ENCODE results near the gene CDCA7L. TPM values are rescaled to one million over a fixed set of nuclear protein-coding genes. Genes with fewer than 3 reads are reported as not detected.
"Not testable (repeated sequence)": the region's sequence is repeated elsewhere in the genome, so short reads cannot be mapped to it uniquely, and the experiment has no call there.

The CDCA7L gene
- total RNA-seq, 4 donors from 2014 or later = 23.7 to 56.2 (median 26.0) TPM

DNA sequence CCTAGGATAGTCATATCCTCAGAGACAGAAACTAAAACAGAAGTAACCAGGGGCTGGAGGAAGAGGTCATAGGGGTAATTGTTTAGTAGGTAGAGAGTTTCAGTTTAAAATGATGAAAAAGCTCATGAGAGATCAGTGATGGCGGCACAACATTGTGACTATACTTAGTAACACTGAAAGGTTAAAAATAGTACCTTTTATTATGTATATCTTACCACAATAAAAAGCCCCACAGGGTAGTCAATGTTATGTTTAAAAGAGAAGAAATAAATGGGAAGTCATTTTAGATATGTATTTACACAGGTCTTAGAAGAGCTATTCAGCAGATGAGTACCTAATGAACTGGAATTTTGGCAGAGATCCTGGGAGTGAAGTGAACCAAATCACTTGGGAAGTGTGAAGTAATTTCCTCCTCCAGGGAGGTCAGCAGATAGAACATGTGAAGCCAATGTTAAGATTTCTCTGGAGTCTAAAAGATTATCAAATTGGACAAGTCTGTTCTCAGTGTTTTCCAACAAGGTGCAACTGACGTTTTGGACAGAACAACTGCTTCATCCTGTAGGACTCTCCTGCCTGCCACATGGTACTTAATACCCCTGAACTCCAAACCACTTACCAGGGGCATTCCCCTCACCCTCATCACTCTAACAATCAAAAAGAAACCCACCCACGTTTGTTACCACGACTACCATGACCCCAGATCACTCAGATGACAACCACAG is 6.4 kb downstream of the CDCA7L start:
- TF ChIP-seq, protein P1, sequence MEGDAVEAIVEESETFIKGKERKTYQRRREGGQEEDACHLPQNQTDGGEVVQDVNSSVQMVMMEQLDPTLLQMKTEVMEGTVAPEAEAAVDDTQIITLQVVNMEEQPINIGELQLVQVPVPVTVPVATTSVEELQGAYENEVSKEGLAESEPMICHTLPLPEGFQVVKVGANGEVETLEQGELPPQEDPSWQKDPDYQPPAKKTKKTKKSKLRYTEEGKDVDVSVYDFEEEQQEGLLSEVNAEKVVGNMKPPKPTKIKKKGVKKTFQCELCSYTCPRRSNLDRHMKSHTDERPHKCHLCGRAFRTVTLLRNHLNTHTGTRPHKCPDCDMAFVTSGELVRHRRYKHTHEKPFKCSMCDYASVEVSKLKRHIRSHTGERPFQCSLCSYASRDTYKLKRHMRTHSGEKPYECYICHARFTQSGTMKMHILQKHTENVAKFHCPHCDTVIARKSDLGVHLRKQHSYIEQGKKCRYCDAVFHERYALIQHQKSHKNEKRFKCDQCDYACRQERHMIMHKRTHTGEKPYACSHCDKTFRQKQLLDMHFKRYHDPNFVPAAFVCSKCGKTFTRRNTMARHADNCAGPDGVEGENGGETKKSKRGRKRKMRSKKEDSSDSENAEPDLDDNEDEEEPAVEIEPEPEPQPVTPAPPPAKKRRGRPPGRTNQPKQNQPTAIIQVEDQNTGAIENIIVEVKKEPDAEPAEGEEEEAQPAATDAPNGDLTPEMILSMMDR (IDR thresholded peaks at IDR 0.05) = no peak
- no peak for TF ChIP-seq POLR2A (IDR thresholded peaks at IDR 0.05)
- 37 to 38% methylated on average over 4 of the region's 4 CpGs for WGBS, 2 donors

DNA sequence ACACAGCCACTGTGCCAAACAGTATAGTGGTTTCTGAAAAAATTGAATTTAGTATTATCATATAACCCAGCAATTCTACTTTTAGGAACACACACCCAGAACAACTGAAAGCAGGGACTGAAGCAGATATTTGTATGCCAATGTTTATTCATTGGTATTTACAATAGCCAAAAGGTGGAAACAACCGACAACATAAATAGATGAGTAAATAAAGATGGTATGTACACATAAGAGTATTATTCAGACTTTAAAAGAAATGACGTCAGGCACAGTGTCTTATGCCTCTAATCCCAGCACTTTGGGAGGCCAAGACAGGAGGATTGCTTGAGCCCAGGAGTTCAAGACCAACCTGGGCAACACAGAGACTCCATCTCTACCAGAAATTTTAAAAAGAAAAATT is 7.2 kb downstream of the CDCA7L start:
- Histone ChIP-seq H3K27ac (peak overlapping the region in 2 of 3 donors; percentile 74 to 75), H3K9me3 (no peaks in the 10 kb centered on the region), H3K27me3 (no peaks in the 10 kb centered on the region), H3K4me1 (peaks cover 10 to 51% of the 10 kb centered on the region in 2 donors), H3K4me3 (replicated peaks in 1 of 3) (no peak overlapping the region), H3K36me3 (no peaks in the 10 kb centered on the region)
- WGBS, 2 donors = 92 to 99% methylated on average over 2 of the region's 2 CpGs
- DNase-seq = no peak
- intact Hi-C loops (cut with DNase I) = no loop called here
- TF ChIP-seq, protein P1 (IDR thresholded peaks at IDR 0.05) = no peak
- TF ChIP-seq POLR2A (IDR thresholded peaks at IDR 0.05) = no peak

More for the DNA sequence above, 6.4 kb downstream of the CDCA7L start:
- H3K4me3 ChIP-seq (replicated peaks in 1 of 3) = no peak overlapping the region
- intact Hi-C loops (cut with DNase I) = no loop called here
- H3K27me3 ChIP-seq = no peaks in the 10 kb centered on the region
- H3K27ac ChIP-seq = peak overlapping the region; percentile 10 to 76 (median 75)
- no peaks in the 10 kb centered on the region for H3K9me3 ChIP-seq
- DNase-seq = peak; percentile 37 to 43
- H3K4me1 ChIP-seq = peaks cover 15 to 56% of the 10 kb centered on the region in 2 donors
- no peaks in the 10 kb centered on the region for H3K36me3 ChIP-seq

DNA sequence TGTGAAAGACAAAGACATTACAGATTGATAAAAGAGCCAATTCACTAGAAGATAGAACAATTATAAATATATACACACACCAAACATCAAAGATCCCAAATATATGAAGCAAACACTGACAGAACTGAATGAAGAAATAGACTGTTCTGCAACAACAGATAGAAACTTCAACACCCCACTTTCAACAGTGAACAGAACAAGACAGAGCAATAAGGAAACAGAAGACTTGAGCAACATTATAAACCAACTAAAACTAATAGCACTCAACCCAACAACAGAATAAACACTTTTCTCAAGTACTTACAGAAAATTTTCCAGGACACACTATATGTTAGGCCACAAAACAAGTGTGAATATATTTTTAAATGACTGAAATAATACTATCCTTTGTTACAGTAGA is 10.9 kb downstream of the CDCA7L start:
- Histone ChIP-seq H3K27me3 (no peaks in the 10 kb centered on the region), H3K27ac (peak overlapping the region in 1 of 3 donors; percentile 0), H3K4me1 (peaks cover 10 to 18% of the 10 kb centered on the region in 2 donors), H3K9me3 (no peaks in the 10 kb centered on the region), H3K4me3 (replicated peaks in 1 of 3) (no peak overlapping the region), H3K36me3 (no peaks in the 10 kb centered on the region)
- TF ChIP-seq POLR2A (IDR thresholded peaks at IDR 0.05) = no peak
- TF ChIP-seq, protein P1 (IDR thresholded peaks at IDR 0.05) = no peak
- DNase-seq = no peak
- intact Hi-C loops (cut with DNase I) = no loop called here

DNA sequence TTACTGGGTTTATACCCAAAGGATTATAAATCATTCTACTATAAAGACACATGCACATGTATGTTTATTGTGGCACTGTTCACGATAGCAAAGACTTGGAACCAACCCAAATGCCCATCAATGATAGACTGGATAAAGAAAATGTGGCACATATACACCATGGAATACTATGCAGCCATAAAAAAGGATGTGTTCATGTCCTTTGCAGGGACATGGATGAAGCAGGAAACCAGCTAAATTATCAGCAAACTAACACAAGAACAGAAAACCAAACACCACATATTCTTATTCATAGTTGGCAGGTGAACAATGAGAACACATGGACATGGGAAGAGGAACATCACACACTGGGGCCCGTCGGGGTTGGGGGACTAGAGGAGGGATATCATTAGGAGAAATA is 12.4 kb downstream of the CDCA7L start:
- H3K27ac ChIP-seq; intact Hi-C loops (cut with DNase I): not testable (repeated sequence)
- 94 to 96% methylated on average over 3 of the region's 3 CpGs for WGBS, 2 donors

DNA sequence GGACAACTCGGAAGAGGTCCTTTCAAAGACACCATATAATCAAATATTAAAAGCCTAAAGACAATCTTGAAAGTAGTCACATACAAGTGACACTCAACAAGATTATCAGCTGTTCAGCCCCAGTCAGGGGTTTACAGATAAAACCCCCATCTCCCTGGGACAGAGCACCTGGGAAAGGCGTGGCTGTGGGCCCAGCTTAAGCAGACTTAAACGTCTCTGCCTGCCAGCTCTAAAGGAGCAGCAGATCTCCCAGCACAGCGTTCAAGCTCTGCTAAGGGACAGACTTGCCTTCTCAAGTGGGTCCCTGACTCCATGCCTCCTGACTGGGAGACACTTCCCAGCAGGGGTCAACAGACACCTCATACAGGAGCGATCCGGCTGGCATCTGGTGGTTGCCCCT is 18.0 kb downstream of the CDCA7L start:
- no peak for DNase-seq
- no peak overlapping the region for H3K27ac ChIP-seq
- no peaks in the 10 kb centered on the region for H3K27me3 ChIP-seq
- H3K4me1 ChIP-seq = peaks cover 6 to 16% of the 10 kb centered on the region in 2 donors
- intact Hi-C loops (cut with DNase I) = no loop called here
- H3K9me3 ChIP-seq = no peaks in the 10 kb centered on the region
- TF ChIP-seq, protein P1 (IDR thresholded peaks at IDR 0.05) = no peak
- TF ChIP-seq POLR2A (IDR thresholded peaks at IDR 0.05) = no peak
- H3K36me3 ChIP-seq = no peaks in the 10 kb centered on the region
- WGBS, 2 donors = 73 to 78% methylated on average over 6 of the region's 6 CpGs
- H3K4me3 ChIP-seq (replicated peaks in 1 of 3) = no peak overlapping the region

More for the DNA sequence above, 12.4 kb downstream of the CDCA7L start:
- H3K4me3 ChIP-seq (replicated peaks in 1 of 3); H3K9me3 ChIP-seq; H3K36me3 ChIP-seq; H3K4me1 ChIP-seq; H3K27me3 ChIP-seq; DNase-seq: not testable (repeated sequence)

All from thyroid gland (tissue), 4 donors.